GM21381 (cell line): ENCODE measurements around the gene OAT.

ENCODE experiments used
- ATAC-seq: cut with Tn5 transposase; IDR thresholded peaks from one replicate; pipeline ENCODE4 v1.9.1; 2021; ENCODE audit warnings: mild to moderate bottlenecking, moderate library complexity; ENCODE audit not compliant: unreplicated experiment

Gene OAT

GRCh38 chr10:124356701-124357560, 61.8 kb downstream of the OAT start:
- no peak for ATAC-seq

GRCh38 chr10:124354411-124355382, 64.0 kb downstream of the OAT start:
- peak; percentile 51 for ATAC-seq

- no peak for ATAC-seq
These were observed 64.8 kb downstream of the OAT start for GRCh38 chr10:124353896-124354295.

- no peak for ATAC-seq
These were observed 65.5 kb downstream of the OAT start for GRCh38 chr10:124353091-124353815.

GRCh38 chr10:124351481-124352220, 67.1 kb downstream of the OAT start:
- ATAC-seq, result no peak

- ATAC-seq, result no peak
These were observed 67.9 kb downstream of the OAT start for GRCh38 chr10:124350806-124351205.

- ATAC-seq, result no peak
These were observed 68.8 kb downstream of the OAT start for GRCh38 chr10:124349996-124350280.

- ATAC-seq, result no peak
These were observed 69.3 kb downstream of the OAT start for GRCh38 chr10:124349231-124349995.

- no peak for ATAC-seq
These were observed 69.9 kb downstream of the OAT start for GRCh38 chr10:124348801-124349200.

GRCh38 chr10:124347956-124348355, 70.8 kb downstream of the OAT start:
- no peak for ATAC-seq
